Caco-2 (cell line): ENCODE results near the gene TMA7B. TPM values are rescaled to one million over a fixed set of nuclear protein-coding genes. Genes with fewer than 3 reads are reported as not detected.
"Not testable (repeated sequence)": the region's sequence is repeated elsewhere in the genome, so short reads cannot be mapped to it uniquely, and the experiment has no call there.

Source experiments
- BruUV-seq: library from RNA; stranded (reverse); fragments of 400-500 nt; replicated peaks from 2 replicates; lab custom pipeline; 2021; lab: Mats Ljungman, UMichigan
- CTCF ChIA-PET: fragments of 300-600 bp; sonication (Branson Sonifier 250); formaldehyde crosslinking; loops from one replicate; lab custom pipeline; 2022; ENCODE audit warnings: antibody characterized with exemption; lab: Charles Lee
- POLR2A ChIA-PET: fragments of 300-600 bp; sonication (Branson Sonifier 250); formaldehyde crosslinking; loops from one replicate; lab custom pipeline; 2022; ENCODE audit warnings: antibody characterized with exemption; lab: Charles Lee
- DNase-seq, 2 experiments: peaks; one replicate each; pipeline versions ENCODE4 v3.0.0 to v3.0.0-alpha.2; 2020 to 2022
- H3K27me3 ChIP-seq: replicated peaks from 2 replicates; pipeline ENCODE4 v1.6.0; 2011; ENCODE audit warnings: low read length; ENCODE audit not compliant: control insufficient read depth, insufficient read depth
- H3K36me3 ChIP-seq: 2 replicates; pipeline ENCODE4 v1.5.1; 2011; ENCODE audit warnings: low read length; ENCODE audit not compliant: control insufficient read depth, insufficient read depth
- H3K4me1 ChIP-seq: fragments of 250-450 bp; sonication (Bioruptor Pico); 2 replicates; pipeline ENCODE4 v1.5.1; 2020; ENCODE audit warnings: mild to moderate bottlenecking
- H3K4me3 ChIP-seq: 2 replicates; pipeline ENCODE4 v1.5.1; 2011; ENCODE audit warnings: low read depth, mild to moderate bottlenecking, control low read depth, low read length
- H3K9me3 ChIP-seq: fragments of 250-450 bp; sonication (Bioruptor Pico); 2 replicates; pipeline ENCODE4 v1.5.1; 2020; ENCODE audit warnings: mild to moderate bottlenecking, moderate library complexity
- H3K27ac Mint-ChIP-seq: one replicate; pipeline ENCODE4 v1.8.0; 2022; ENCODE audit warnings: mixed read lengths; ENCODE audit not compliant: unreplicated experiment
- H3K27me3 Mint-ChIP-seq: one replicate; pipeline ENCODE4 v1.8.0; 2022; ENCODE audit warnings: mixed read lengths; ENCODE audit not compliant: insufficient read depth, unreplicated experiment
- H3K36me3 Mint-ChIP-seq: one replicate; pipeline ENCODE4 v1.8.0; 2022; ENCODE audit warnings: mild to moderate bottlenecking, mixed read lengths; ENCODE audit not compliant: insufficient read depth, unreplicated experiment
- H3K4me1 Mint-ChIP-seq: one replicate; pipeline ENCODE4 v1.8.0; 2022; ENCODE audit warnings: low read depth, mixed read lengths; ENCODE audit not compliant: unreplicated experiment
- H3K4me3 Mint-ChIP-seq: one replicate; pipeline ENCODE4 v1.8.0; 2022; ENCODE audit warnings: mild to moderate bottlenecking, moderate library complexity, mixed read lengths; ENCODE audit not compliant: unreplicated experiment
- H3K9me3 Mint-ChIP-seq: one replicate; pipeline ENCODE4 v1.8.0; 2022; ENCODE audit warnings: mixed read lengths; ENCODE audit not compliant: unreplicated experiment
- CTCF ChIP-seq, 2 experiments: fragments of 200-600 bp in 1 of 2; IDR thresholded peaks; 1 replicate in 1 of 2; 2 replicates in 1 of 2; pipeline versions ENCODE4 v1.5.1 to v1.8.0; 2011 to 2022; ENCODE audit warnings: antibody characterized with exemption in 1 of 2, control low read depth in 1 of 2, inconsistent platforms in 1 of 2, low read depth in 1 of 2, low read length in 1 of 2, mild to moderate bottlenecking in 1 of 2, moderate library complexity in 1 of 2; ENCODE audit not compliant: insufficient read depth in 1 of 2, severe bottlenecking in 1 of 2, unreplicated experiment in 1 of 2
- intact Hi-C: fragments of 100-400 bp; cut with micrococcal nuclease; formaldehyde crosslinking; loops from one replicate; pipeline ENCODE4 v1.10.0; 2022; ENCODE audit not compliant: unreplicated experiment
- total RNA-seq: library from RNA; stranded (reverse); gene quantifications from 2 replicates; pipeline ENCODE4 v1.2.3, GENCODE V29; 2022

The TMA7B gene
- total RNA-seq, 1 experiment from 2014 or later = not detected

- H3K9me3 ChIP-seq = no peaks in the 10 kb centered on the region
- H3K27me3 ChIP-seq = no peaks in the 10 kb centered on the region
- Mint-ChIP-seq H3K36me3 (no peaks in the 10 kb centered on the region), H3K27me3 (peaks cover 3% of the 10 kb centered on the region), H3K27ac (no peak overlapping the region), H3K9me3 (no peaks in the 10 kb centered on the region), H3K4me1 (no peaks in the 10 kb centered on the region), H3K4me3 (no peak overlapping the region)
- no TSS peak for BruUV-seq
- no peak for DNase-seq
- no peak for TF ChIP-seq CTCF (IDR thresholded peaks at IDR 0.05; ENCODE audit: insufficient read depth in 1 of 2, low read depth in 1 of 2, low read length in 1 of 2, severe bottlenecking in 1 of 2, unreplicated experiment in 1 of 2)
- ChIA-PET CTCF (no interaction called here), POLR2A (no interaction called here)
- no peak overlapping the region for H3K4me3 ChIP-seq
- no peaks in the 10 kb centered on the region for H3K36me3 ChIP-seq
- no peaks in the 10 kb centered on the region for H3K4me1 ChIP-seq
- intact Hi-C loops = loop anchor here (5.0 kb wide), 1 partner anchor 47 kb away; no protein-coding TSS in a partner anchor
Observed at GRCh38 chr22:39949964-39950737, 10.0 kb upstream of the TMA7B start.

GRCh38 chr22:39951603-39952293, 8.4 kb upstream of the TMA7B start:
- H3K9me3 Mint-ChIP-seq, H3K27me3 Mint-ChIP-seq, BruUV-seq, H3K36me3 Mint-ChIP-seq, H3K4me3 ChIP-seq, H3K4me1 ChIP-seq, H3K36me3 ChIP-seq, DNase-seq, H3K9me3 ChIP-seq, H3K27ac Mint-ChIP-seq, H3K27me3 ChIP-seq, H3K4me3 Mint-ChIP-seq, POLR2A ChIA-PET, H3K4me1 Mint-ChIP-seq: not testable (repeated sequence)
- intact Hi-C loops = loop anchor here (5.0 kb wide), 1 partner anchor 46 kb away; no protein-coding TSS in a partner anchor
- CTCF ChIA-PET = interaction anchor here (0.7 kb wide), 1 partner anchor 47 kb away, joined by 3 read pairs; no protein-coding TSS in a partner anchor

GRCh38 chr22:39952347-39952746, 7.8 kb upstream of the TMA7B start:
- no peak for TF ChIP-seq CTCF (IDR thresholded peaks at IDR 0.05; ENCODE audit: insufficient read depth in 1 of 2, low read depth in 1 of 2, low read length in 1 of 2, severe bottlenecking in 1 of 2, unreplicated experiment in 1 of 2)
- H3K4me1 ChIP-seq = no peaks in the 10 kb centered on the region
- CTCF ChIA-PET = interaction anchor here (0.5 kb wide), 1 partner anchor 455 kb away, joined by 4 read pairs; no protein-coding TSS in a partner anchor

More at GRCh38 chr22:39952347-39952746, 7.8 kb upstream of the TMA7B start:
- H3K9me3 Mint-ChIP-seq = no peaks in the 10 kb centered on the region
- no peak overlapping the region for H3K4me3 Mint-ChIP-seq
- DNase-seq = no peak
- H3K4me3 ChIP-seq = no peak overlapping the region
- H3K4me1 Mint-ChIP-seq = no peaks in the 10 kb centered on the region
- POLR2A ChIA-PET = no interaction called here
- intact Hi-C loops = loop anchor here (5.0 kb wide), 1 partner anchor 45 kb away; no protein-coding TSS in a partner anchor
- no peaks in the 10 kb centered on the region for H3K36me3 ChIP-seq
- no peak overlapping the region for H3K27ac Mint-ChIP-seq
- H3K9me3 ChIP-seq = no peaks in the 10 kb centered on the region
- no TSS peak for BruUV-seq
- H3K27me3 Mint-ChIP-seq = peaks cover 3% of the 10 kb centered on the region
- no peaks in the 10 kb centered on the region for H3K36me3 Mint-ChIP-seq
- H3K27me3 ChIP-seq = no peaks in the 10 kb centered on the region
